HG03159 (cell line): ENCODE results near the gene RAD51AP2.
"Not testable (repeated sequence)": the region's sequence is repeated elsewhere in the genome, so short reads cannot be mapped to it uniquely, and the experiment has no call there.

ENCODE experiments used
- ATAC-seq: cut with Tn5 transposase; IDR thresholded peaks from one replicate; pipeline ENCODE4 v1.9.1; 2021; ENCODE audit warnings: mild to moderate bottlenecking, moderate library complexity; ENCODE audit not compliant: unreplicated experiment

Gene RAD51AP2

DNA sequence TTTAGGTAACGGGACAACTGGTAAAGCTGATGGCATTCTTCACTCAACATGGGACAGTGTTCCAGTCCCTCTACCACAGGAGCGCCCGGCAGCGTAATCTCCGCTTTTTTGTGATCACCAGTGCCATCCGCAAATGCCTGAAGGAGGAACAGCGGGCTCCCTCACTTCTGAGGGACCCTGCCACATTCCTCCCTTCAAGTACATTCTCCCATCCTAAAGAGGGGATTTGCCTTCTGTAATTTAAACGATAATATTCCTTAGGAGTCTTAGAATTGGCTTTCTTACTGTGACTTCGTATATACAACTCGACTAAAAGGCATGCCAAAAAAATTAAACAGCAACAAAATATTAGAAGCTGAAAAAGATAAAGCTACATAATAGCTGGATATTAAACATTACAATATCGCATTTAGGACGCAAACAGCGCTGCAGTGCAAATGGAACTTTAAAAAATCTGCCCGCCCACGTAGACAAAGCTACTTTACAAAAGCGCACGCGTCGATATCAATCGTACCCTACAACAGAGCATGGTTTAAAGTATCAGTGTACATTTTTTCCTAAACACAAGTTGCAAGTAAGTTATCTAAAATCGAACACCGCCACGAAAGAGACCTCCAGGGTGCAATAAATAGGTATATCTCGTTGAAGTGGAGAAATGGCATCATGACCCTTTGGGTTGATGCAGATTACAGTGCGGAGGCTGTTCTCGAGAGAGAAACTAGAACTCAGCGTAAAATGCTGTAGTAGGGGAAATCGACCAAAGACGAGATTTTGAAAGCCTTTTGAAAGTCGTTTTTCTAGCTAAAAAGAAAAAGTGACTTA lies 20.0 kb upstream of the RAD51AP2 start:
- ATAC-seq = no peak

DNA sequence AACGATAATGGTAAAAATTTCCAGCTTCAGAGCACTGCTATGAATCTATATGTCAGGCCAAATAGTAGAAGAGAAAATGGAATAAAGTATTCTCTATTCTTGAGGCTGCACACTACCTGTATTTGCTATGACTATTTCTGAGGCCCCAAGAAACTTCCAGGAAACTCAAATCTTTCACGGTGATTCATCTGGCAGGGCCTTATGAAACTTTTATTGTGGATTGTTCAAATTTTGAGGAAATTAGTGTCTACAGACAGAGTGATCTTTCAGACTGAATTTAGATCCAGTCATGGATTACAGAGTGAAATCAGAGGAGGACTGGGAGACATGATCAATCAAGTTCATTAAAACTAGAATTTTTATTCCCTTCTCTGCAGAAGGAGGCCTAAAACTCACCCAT lies 18.2 kb upstream of the RAD51AP2 start:
- ATAC-seq = no peak

DNA sequence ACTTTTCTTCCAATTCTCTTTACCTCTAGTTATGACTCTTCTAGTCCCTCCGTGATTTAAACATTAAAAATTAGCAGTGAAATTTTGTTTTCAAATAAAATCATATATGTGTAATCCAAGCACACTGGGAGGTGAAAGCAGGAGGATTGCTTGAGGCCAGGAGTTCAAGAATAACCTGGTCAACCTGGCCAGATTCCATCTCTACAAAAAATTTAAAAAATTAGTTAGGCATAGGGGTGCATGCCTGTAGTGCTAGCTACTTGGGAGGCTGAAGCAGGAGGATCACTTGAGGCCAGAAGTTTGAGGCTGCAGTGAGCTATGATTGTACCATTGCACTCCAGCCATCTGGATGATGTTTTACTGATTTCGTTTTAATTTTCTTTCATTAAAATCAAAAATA lies 15.3 kb upstream of the RAD51AP2 start:
- no peak for ATAC-seq

DNA sequence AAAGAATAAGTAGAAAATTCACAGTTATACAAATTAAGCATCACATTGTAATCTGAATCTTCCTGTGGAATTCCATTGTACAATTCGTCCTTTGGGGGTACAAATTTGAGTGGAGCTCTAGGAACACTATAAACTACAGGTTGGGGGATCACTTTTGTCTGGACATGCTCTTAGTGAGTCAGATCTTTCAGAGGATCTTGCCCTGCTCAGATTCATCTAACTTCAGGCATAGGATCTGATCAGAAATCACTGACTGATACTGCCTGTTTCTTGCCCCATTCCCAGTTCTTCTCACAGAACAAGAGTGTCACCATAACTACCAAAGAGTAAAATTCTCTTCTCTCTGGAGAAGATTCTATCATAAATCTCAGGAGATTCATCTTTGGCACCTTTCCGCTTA lies 11.5 kb upstream of the RAD51AP2 start:
- ATAC-seq = no peak

DNA sequence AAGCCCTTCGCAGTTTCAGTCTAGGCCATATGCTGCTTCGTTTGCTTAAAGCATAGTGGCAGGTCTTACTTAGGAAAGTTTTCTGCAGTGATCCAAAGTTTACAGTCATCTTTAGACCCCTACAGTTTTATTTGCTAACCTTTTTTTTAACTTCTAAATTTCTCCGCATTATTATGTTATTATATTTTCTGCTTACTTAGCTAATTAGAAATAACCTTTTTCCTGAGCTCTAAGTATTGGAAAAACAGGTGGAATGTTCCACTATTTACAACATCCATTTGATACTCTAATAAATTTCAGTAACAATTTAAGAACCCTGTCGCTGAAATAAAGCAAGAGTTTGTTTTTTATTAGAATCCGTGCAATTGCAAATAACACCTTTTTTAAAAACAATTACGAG lies 4.1 kb upstream of the RAD51AP2 start:
- ATAC-seq = no peak

DNA sequence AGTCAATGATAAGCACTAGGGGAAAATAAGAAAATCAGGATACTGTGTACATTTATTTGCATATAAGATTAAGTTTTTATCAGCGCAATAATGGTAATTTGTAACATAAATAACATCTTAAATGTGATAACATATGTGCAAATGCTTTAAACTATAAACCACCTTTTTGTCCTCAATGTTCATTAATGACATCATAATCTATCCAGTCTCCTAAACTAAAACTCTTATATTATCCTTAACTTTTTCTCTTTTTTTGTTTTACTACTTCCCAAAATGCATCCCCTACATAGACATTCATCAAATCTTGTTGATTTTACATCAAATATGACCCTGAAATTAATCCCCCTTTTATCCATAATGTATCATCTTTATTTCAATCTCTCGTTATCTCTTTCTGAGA lies 3.4 kb upstream of the RAD51AP2 start:
- no peak for ATAC-seq

DNA sequence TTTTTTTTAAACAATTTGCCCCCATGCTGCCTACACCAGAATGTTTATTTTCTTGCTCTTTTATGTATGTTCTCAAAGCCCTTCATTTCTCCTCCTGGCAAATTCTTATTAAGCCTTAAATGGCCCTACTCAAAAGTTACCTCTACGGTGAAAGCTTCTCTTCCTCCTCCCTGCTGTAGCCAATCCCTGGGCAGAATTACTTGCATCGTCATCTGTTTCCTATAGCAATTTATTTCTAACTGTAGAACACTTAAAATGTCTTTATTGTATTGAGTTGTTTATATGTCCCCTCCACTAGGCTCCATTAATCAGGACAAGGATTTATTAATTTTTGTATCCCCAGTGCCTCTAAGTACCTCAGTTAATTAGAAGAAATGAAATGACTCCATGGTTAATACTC lies 2.5 kb upstream of the RAD51AP2 start:
- ATAC-seq = no peak

DNA sequence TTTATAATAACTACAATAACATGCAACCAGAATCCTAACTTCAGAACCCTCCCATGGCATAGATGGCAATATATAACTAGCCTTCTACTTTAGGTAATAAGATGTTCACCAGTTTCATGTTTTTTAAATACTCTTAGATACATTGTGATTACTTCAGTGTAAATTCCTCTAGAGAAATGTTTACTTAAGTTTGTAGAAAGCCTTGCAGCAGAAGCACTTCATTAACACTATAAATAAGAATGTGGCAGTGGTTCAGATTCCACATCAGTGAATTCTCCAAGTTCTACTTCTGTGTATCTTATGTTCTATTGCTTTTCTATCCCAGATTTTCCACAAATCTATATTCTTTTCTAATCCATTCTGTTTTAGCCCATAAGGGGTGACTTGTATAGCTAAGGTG lies 1.2 kb upstream of the RAD51AP2 start:
- no peak for ATAC-seq

DNA sequence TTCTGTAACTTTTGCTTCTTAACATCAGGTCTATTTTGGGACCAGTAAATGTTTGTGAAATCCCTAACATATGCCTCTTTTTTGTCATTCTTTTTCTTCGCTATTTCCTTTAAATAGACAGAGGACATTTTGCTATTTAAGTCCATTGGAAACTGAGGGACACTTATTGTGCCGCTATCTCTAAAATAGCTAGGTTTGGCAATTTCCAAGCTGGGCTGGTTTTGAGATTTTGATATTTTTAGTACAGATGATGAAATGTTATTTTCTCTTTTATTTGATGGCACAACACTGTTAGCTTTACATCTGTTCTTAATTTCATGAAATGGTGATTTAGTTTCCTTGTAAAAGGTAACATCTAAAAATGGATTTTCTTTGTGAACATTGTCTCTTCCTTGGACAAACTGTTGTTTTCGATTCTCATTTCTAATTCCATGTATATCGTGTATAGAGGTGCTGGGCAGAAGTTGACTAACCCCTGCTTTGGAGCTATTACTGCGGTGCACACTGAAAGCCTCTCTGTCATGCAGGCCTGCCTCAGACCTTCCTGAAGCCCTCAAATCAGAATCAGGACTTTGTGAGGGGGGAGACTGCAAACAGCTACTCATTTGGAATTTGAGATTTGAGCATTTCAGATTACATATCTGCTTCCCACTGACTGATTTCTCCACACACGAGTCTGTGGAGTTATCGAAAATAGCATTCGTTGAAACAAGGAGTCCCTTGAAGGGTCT lies 594 bp downstream of the RAD51AP2 start:
- ATAC-seq = peak; percentile 11

DNA sequence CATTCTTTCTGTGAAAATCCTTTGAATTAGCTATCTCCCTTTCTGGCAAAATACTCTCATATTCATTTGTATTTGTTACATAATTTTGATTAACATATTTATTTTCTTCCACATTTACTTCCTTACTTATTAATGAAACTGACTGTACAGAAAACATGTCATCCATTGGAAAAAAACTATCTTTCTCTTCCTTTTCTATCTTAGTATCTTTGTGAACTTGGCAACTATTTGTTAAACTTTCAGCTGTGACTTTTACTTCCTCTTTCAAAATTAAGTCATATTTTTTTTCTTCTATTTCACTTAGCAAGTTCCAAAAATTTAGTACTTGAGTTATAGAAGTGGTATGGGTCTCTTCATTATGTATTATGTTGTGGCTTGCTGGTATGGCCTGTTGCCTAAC lies 2.6 kb downstream of the RAD51AP2 start:
- ATAC-seq = peak; percentile 45

DNA sequence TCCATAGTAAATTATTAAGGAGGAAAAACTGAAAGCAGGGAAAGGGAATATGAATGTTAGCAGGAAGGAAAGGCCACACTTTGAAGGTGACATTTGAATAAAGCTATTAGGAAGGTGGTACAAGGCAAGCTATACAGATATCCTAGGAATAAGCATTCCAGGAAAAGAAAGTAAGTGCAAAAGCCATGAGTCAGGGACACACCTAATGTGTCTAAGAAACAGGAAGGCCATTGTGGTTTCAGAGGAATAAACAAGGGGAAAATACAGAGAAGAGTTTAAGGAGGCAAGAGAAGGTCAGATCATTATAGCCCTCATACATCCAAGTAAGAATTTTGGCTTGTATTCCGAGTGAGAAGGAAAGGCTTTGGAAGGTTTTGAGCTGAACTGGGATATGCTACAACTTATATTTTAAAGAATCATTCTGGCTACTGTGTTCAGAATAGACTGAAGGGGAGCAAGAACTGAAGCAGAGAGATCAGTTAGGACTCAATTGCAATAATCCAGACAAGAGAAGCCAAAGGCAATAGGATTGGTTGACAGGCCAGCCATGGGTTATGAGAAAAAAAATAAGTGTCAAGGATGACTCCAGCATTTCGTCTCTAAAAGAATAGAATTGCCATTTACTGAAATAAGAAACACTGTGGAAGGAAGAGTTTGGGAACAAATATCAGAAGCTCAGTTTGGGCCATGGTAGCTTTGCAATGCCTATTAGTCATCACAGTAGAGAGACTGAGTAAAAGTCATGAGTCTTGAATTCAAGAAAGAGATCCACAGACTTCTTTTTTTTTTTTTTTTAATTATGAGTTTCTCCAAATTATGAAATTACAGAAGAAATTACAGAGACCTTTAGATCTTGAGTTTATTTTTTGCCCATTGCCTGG lies 11.3 kb downstream of the RAD51AP2 start:
- ATAC-seq = no peak

DNA sequence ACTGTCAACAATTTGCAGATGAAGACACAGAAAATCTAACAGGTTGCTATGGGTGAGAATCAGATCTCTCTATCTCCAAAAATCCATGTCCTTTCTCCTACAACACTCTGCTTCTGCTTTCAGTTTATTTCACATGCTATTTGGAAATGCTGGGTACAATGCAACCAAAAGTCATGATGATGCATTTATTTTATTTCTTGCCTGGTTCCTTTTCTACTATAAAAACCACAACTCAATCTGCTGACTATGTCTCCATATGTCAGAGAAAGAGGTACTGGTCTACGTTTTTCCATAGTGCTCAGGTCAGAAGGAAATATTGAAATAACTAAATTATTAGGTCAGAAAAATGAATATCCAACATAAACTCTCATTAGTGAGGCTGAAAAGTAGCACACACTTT lies 20.5 kb downstream of the RAD51AP2 start:
- ATAC-seq = no peak

DNA sequence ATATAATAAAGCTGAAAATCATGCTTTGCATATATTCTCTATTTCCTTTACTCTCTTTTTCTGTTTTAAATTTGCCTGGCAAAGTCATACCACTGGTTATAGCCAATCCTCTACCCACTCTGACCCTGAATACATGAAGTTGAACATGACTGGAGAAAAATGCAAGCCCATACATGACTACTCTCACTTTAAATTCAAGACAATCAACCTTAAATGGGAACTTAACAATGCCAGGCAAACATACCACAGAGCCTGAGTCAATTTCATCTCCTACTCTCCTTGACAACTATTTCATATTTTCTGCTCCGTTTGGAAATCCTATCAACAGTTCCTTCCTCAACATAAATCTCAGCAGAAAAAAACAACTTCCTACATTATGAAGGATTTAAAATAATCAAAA lies 22.6 kb downstream of the RAD51AP2 start:
- ATAC-seq = no peak

DNA sequence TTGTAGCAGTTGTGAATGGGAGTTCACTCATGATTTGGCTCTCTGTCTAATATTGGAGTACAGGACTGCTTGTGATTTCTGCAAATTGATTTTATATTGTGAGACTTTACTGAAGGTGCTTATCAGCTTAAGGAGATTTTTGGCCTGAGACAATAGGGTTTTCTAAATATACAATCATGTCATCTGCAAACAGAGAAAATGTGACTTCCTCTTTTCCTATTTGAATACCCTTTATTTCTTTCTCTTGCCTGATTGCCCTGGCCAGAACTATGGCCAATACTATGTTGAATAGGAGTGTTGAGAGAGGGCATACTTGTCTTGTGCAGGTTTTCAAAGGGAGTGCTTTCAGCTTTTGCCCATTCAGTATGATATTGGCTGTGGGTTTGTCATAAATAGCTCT lies 28.1 kb downstream of the RAD51AP2 start:
- ATAC-seq = not testable (repeated sequence)

DNA sequence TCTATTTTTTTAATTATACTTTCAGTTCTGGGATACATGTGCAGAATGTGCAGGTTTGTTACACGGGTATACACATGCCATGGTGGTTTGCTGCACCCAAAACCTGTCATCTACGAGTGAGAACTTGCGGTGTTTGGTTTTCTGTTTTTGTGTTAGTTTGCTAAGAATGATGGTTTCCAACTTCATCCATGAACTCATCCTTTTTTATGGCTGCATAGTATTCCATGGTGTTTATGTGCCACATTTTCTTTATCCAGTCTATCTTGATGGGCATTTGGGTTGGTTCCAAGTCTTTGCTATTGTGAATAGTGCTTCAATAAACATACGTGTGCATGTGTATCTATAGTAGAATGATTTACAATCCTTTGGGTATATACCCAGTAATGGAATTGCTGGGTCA lies 29.6 kb downstream of the RAD51AP2 start:
- ATAC-seq = not testable (repeated sequence)

DNA sequence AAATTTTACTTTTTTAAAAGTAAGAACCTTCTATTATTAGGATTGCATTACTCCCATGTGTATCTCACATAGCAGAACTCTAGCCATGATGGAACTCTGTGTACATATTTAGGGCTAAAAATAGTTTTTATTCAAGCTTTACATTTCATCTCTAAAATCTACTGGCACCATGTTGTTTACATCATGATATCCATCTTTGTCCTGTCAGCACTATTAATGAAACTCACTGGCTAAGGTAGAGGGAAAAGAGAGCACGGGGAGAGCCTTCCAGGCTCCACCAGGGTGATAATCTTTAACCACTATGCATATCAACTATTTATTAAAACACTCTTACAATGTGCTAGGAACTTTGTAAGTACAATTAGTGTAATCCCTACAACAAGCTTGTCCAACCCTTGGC lies 34.7 kb downstream of the RAD51AP2 start:
- no peak for ATAC-seq

DNA sequence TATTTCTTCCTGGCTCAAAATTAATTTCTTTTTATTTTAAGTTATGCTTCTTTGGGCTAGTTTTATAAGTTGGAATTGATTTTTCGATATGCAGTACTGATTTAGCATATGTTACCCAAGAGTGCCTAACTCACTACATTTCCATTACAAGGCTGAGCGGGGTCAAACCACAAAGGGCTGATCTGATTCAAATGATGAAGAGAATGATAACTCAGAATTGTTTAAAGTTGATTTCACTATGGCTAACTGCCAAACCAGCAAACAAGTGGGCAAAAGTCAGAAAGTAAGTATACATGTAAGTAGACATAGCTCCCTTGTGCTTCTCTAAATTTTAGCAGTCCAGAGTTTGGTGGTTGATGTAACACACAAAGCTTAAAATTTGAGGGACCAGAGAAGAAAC lies 35.6 kb downstream of the RAD51AP2 start:
- ATAC-seq = no peak

DNA sequence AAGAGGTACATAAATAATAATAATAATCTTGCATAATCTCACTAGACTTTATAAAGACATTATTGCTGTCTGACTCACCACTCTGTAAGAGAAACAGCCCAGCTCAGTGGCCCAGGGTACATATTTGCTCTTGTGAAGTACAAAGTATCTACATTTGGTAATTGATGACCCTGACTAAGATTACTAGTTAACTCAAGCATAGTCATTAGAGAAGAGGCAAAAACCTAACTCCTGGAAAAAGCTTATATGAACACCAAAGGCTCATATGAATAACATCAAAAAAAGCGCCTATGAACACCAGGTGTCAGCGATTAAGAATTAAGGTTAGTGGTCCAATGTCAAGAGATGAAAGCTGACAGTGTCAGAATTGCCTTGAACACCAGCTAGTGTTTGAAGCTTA lies 38.4 kb downstream of the RAD51AP2 start:
- ATAC-seq = no peak

DNA sequence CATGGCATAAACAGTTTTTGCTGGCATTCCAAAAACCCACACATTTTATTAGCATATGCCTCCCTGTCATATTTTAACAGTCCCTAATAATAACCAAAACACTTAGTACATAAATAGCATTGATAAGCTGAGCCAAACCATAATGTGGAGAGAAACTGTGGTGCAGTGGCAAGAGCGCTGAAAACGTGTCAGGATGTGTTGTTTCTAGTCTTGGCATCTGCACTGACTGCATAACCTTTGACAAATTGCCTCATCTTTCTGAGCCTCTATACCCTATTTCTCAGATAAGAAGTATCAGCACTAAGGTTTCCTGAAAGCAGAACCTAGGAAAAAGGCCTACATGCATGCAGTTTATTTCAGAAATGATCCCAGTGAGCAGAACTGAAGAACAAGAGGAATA lies 41.4 kb downstream of the RAD51AP2 start:
- no peak for ATAC-seq

DNA sequence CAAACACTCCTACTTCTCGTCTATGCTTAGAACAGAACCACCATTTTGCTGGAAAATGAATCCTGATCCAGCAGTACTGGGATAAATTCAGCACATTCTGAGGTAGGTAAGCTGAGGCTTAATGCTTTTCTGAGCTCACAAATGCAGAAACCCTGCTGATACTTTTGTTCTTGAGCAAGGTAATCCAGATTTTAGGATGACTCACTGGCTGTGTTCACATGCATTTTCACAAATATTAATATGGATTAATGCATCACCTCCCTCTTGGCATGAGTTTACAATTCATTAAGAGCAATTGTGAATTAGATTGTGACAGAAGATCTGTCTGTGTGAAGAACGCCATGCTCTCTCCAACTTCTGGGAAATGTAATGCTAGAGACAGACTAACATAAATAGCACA lies 42.2 kb downstream of the RAD51AP2 start:
- no peak for ATAC-seq

DNA sequence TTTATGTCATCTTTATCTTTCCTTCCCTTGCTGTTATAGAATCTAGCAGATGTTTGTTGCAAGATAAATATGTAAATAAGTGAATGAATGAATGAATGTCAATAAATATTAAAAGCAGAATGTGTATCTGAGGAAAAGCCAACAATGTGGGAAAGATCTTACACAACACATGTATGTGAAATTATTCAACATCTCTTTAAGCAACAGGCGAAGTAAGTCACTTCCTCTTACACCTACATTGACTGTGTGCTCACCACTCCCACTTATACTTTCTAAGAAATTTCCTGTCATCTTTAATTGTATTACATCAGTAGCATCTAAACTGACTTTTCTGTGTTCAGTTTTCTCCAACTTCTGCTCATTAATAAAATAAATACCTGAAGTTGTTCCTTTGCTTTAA lies 43.0 kb downstream of the RAD51AP2 start:
- ATAC-seq = no peak

DNA sequence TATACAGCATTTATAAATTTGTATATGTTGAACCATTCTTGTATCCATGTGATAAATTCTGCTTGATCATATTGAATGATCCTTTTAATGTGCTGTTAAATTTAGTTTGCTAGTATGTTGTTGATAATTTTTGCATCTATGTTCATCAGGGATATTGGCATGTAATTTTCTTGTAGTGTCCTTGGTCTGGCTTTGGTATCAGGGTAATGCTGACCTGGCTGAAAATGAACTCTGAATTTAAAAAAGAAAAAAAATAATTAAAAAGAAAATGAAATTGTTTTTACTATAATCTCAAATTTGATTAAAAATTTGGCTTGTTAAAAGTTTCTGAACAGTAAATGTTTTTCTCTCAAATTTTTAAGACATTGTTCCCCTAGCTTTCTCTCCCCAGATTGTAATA lies 46.3 kb downstream of the RAD51AP2 start:
- no peak for ATAC-seq
